Uterus (tissue), 4 donors: ENCODE data around the gene NT5C3A. TPM values are rescaled to one million over a fixed set of nuclear protein-coding genes. Genes with fewer than 3 reads are reported as not detected.
"Not testable (repeated sequence)": the region's sequence is repeated elsewhere in the genome, so short reads cannot be mapped to it uniquely, and the experiment has no call there.

Experiments used
- DNase-seq, 2 donors: peaks; one replicate each; pipeline ENCODE4 v3.0.0-alpha.2; 2019 to 2020
- H3K27ac ChIP-seq, 2 donors: fragments of 200-600 bp; sonication (generic); 1 replicate in 1 of 2; 2 replicates in 1 of 2; pipeline ENCODE4 v1.5.1; 2016 to 2018
- H3K27me3 ChIP-seq, 2 donors: fragments of 200-600 bp; sonication (generic); one replicate each; pipeline ENCODE4 v1.5.1; 2018 to 2019; ENCODE audit warnings: control low read depth in 1 of 2
- H3K36me3 ChIP-seq, 2 donors: fragments of 200-600 bp; sonication (generic); one replicate each; pipeline ENCODE4 v1.5.1; 2019; ENCODE audit warnings: control low read depth in 1 of 2
- H3K4me1 ChIP-seq, 2 donors: fragments of 200-600 bp; sonication (generic); one replicate each; pipeline ENCODE4 v1.5.1; 2018 to 2019; ENCODE audit warnings: control low read depth in 1 of 2
- H3K4me3 ChIP-seq, 2 donors: fragments of 200-600 bp; sonication (generic); 1 replicate in 1 of 2; 2 replicates in 1 of 2; pipeline ENCODE4 v1.5.1; 2018 to 2019; ENCODE audit warnings: mild to moderate bottlenecking in 1 of 2
- H3K9me3 ChIP-seq, 2 donors: fragments of 200-600 bp; sonication (generic); one replicate each; pipeline ENCODE4 v1.5.1; 2019; ENCODE audit warnings: control low read depth in 1 of 2
- intact Hi-C: fragments of 100-400 bp; cut with DNase I; formaldehyde crosslinking; loops from one replicate; pipeline ENCODE4 v1.15.1; 2023; ENCODE audit warnings: low total_unique reads
- total RNA-seq, 4 donors: library from RNA; depleted of rRNA in 3 of 4; stranded (reverse); fragments of >200 nt in 3 of 4; gene quantifications; one replicate each; pipeline versions ENCODE4 v1.1.0 to v1.2.4, GENCODE V29; 2014 to 2023
- donor health status: DM: yes; HTN: yes; CAD: no.

NT5C3A gene
- total RNA-seq, 4 donors from 2014 or later, result 21.3 to 50.2 (median 42.1) TPM

DNA sequence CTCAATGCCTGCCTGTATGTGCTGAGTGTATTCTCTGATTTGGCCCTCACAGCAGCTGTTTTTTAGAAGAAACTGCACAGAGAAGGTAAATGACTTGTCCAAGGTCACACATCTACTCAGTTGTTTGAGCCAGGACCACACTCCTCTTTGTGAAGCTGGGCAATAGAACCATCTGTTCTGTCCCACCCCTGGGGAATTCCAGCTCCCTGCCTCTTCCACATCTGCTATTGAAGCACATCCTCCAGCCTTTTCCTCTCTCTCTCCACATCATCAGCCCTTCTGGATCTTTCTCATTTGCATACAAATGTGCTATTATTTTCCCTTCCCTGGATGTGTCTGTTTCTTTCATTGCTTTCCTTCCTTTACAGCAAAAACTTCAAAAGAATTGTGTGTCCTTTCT, 59.5 kb downstream of the NT5C3A start:
- intact Hi-C loops, H3K4me1 ChIP-seq, H3K4me3 ChIP-seq, H3K27ac ChIP-seq, DNase-seq, H3K27me3 ChIP-seq, H3K36me3 ChIP-seq, H3K9me3 ChIP-seq: not testable (repeated sequence)

DNA sequence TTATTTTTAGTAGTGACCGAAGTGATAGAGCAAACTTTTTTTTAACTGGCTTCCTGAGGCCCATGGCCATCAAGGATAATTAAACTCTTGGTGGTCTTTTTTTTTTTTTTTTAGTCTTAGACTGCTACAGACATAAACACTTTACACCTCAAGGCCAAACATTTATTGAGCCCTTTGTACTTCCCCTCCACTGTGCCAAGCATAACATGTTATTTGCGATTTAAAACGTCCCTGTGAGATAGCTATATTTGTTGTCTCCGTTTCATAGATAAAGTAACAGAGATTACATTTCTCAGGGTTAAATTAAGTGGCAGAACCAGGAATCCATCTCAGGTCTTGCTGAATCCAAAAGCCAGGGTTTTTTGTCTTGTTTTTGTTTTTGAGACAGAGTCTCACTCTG, 63.2 kb downstream of the NT5C3A start:
- H3K36me3 ChIP-seq, intact Hi-C loops, H3K4me3 ChIP-seq, H3K4me1 ChIP-seq, H3K27me3 ChIP-seq, DNase-seq, H3K9me3 ChIP-seq: not testable (repeated sequence)
- peak overlapping the region; percentile 81 to 85 for H3K27ac ChIP-seq

DNA sequence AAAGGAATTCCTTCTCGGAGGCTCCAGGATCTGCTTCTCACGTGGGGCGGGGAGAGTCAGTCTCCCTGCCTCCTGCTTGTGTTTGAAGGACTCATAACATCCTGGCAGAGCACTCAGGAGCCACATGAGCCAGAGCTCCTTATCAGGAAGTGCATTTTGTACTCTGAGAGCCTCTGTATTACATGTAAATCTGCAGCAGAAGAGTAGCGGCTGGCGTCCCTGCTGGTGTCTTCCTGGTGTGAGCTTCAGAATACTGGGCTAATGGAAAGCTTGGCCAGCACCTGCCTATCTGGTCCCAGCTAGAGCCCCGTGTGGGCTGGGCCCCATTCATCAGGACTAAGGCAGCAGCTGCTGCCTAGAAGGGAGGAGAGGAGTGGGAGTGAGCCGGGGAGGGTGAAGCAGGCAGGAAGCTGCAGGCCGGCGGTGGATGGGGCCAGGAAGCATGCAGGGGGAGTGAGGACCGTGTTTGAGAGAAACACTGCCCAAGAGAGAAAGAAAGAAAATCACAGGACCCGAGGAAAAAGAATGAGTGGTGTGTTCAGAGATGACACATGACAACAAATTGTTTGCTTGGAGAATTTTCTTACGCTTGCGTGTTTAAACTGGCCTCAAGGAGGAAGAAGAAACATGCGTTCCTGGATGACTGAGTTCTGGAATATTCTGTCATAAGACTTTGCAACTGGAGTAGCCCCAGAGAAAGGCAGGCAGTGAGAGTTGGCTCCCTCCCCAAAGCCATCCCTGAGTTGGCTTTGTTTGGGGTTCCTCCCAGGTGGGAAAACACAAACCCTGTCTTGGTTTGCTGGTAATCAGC, 64.0 kb downstream of the NT5C3A start:
- H3K9me3 ChIP-seq, intact Hi-C loops, H3K36me3 ChIP-seq, H3K27me3 ChIP-seq, H3K4me1 ChIP-seq: not testable (repeated sequence)
- peak overlapping the region; percentile 81 to 85 for H3K27ac ChIP-seq
- peak; percentile 74 to 79 for DNase-seq
- peak overlapping the region in 1 of 2 donors; percentile 21 for H3K4me3 ChIP-seq

DNA sequence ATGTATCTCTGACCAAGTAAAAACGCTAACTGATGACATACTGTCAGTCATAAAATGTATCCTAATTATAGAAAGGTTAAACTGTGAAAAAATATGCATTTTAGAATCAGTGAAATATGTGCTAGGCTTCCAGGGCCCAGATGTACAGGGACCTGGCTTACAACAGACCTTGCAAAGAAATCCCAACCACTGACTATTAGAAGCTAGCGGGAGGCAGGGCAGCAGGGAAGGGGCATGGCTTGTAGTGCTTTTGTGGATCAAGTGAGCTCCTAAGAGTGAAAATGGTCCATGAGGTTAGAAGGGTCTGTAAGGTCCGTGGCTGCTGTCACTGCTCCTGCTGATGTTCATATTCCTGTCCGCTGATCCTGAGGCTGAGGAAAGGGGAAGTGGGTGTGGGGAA, 64.6 kb downstream of the NT5C3A start:
- H3K4me1 ChIP-seq, H3K27me3 ChIP-seq, H3K9me3 ChIP-seq, H3K36me3 ChIP-seq, intact Hi-C loops, DNase-seq: not testable (repeated sequence)
- H3K4me3 ChIP-seq, result peak overlapping the region in 1 of 2 donors; percentile 21
- peak overlapping the region; percentile 81 to 85 for H3K27ac ChIP-seq

DNA sequence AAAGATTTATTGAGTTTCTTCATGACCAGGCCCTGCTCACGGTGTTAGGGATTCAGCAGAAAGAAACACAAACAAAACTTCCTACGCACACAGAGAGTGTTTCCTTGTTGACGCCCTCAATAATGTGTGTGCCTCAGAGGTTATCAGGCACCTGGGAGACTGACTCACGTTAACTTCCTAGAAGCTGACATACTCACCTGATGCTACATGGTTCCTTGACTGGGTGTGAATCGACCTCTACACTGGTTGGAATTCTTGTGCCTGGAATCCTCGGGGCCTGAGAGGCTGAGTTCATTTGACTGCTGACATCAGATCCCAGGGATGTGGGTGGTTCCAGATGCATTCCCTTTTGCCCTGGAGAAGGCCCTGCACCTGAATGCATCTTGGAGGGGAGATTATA, 69.8 kb downstream of the NT5C3A start:
- H3K36me3 ChIP-seq, DNase-seq, H3K4me1 ChIP-seq, H3K27ac ChIP-seq, H3K27me3 ChIP-seq, intact Hi-C loops, H3K4me3 ChIP-seq, H3K9me3 ChIP-seq: not testable (repeated sequence)

DNA sequence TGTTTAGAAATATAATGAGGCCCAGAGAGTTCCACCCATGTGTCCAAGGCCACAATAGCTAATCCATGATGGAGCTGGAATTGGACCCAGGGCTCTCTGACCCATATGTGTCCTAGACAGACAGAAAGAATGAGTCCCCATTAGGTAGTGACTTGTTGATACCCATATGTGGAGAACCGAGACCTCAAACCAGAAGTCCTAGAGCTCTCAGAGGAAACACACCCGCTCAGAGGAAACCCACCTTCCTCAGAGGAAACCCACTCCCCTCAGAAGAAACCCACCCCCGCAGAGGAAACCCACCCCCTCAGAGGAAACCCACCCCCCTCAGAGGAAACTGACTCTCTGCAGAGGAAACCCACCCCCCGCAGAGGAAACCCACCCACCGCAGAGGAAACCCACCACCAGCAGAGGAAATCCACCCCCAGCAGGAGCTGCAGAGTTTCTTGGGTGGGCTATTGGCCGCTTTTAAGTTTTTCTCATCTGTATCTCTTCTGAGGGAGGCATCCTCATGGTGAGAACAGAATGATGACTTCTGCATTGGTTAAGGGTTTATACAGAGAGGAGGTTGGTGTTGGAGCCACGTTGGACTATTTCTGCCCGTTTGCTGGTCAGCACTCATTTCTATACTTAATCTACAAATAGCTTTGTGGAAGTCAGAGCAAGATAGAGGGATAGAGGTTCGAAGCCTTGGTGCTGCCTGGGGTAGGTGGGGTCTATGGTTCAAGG, 70.4 kb downstream of the NT5C3A start:
- H3K27me3 ChIP-seq, H3K9me3 ChIP-seq, intact Hi-C loops, H3K4me3 ChIP-seq, DNase-seq, H3K36me3 ChIP-seq, H3K4me1 ChIP-seq: not testable (repeated sequence)
- peak overlapping the region in 1 of 2 donors; percentile 70 for H3K27ac ChIP-seq

DNA sequence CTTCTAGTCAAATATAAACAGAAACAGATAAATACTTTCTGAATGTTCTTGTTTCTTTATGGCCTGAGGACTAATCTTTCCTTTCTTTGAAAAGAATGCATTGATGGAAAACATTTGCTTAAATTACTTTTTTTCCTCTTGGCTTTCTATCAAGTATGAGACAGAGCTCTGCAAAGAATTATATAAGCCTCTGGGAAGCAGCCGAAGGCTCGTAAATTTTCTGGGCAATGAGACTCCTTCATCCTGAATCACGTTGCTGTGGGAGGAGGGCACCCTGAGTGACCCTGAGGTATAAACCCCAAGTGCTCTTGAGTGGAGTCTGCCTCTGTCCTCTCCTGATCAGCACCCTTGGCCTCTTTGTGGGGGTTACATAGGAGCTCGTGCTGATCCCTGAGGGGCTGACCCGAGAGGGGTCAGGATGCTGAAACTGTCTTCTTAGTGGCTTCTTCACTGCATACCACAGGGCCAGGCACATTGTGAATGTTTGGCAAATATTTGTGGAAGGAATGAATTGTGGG, 71.4 kb downstream of the NT5C3A start:
- H3K27ac ChIP-seq, result peak overlapping the region; percentile 58 to 70
- H3K36me3 ChIP-seq, H3K4me1 ChIP-seq, intact Hi-C loops, H3K9me3 ChIP-seq, H3K4me3 ChIP-seq, H3K27me3 ChIP-seq: not testable (repeated sequence)
- DNase-seq, result peak in 1 of 2 donors; percentile 29

DNA sequence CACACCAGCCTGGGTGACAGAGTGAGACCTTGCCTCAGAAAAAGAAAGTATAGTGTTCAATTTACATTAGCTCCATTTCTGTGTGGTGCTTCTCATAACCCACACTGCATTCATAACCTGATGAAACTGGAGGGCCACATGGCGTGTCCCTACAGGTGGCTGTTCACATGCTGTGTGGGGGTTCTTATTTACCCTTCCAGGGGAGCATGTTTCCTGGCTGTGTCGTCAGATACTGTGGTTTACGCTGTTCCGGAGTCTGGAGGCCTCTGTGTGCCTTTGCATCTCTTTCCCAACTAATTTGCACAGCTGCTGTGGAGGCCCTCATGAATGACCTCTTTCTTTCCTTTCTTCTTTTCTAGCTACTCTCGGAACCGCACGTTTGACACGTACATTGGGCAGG, 74.4 kb downstream of the NT5C3A start:
- H3K9me3 ChIP-seq, DNase-seq, H3K36me3 ChIP-seq, H3K27ac ChIP-seq, H3K4me1 ChIP-seq, intact Hi-C loops, H3K4me3 ChIP-seq, H3K27me3 ChIP-seq: not testable (repeated sequence)

DNA sequence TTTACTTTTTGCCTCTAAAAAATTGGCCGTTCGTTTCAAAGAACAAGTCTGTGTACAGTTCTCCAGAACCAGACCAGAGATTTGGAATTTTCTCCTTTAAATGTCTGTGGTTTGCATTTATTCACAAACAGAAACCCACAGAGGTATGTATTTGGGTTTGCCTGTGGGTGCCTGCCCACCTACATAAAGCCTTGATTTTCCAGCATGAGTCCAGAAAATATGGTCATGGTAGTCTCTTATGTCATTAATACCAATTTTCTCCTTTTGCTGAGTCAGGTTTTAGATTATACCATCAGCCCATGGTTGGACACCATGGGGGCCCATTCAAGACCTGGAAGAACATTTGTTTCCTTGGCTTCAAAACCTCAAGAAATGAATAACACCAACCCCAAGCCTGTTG, 82.7 kb downstream of the NT5C3A start:
- H3K27me3 ChIP-seq, H3K27ac ChIP-seq, H3K36me3 ChIP-seq, intact Hi-C loops, DNase-seq, H3K4me1 ChIP-seq, H3K9me3 ChIP-seq, H3K4me3 ChIP-seq: not testable (repeated sequence)

DNA sequence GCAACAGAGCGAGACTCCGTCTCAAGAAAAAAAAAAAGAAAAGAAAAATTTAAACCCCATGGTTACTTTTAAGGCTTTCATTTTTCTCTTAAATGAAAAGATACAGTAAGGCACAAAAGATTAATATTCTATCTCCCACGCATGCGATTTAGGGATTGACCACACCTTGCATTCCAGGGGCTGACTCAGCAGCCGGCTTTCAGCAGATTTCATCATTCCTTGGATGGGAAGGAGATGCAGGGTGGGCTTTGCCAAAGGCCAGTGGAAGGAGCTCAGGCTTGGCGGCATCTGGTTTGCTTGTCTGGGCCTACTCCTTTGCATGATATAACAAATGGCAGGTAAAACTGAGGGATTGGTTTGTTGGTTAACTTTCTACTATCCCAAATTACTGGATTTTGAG, 83.3 kb downstream of the NT5C3A start:
- H3K36me3 ChIP-seq, H3K4me3 ChIP-seq, H3K4me1 ChIP-seq, intact Hi-C loops, H3K9me3 ChIP-seq, H3K27me3 ChIP-seq, H3K27ac ChIP-seq: not testable (repeated sequence)
- peak; percentile 45 to 65 for DNase-seq

DNA sequence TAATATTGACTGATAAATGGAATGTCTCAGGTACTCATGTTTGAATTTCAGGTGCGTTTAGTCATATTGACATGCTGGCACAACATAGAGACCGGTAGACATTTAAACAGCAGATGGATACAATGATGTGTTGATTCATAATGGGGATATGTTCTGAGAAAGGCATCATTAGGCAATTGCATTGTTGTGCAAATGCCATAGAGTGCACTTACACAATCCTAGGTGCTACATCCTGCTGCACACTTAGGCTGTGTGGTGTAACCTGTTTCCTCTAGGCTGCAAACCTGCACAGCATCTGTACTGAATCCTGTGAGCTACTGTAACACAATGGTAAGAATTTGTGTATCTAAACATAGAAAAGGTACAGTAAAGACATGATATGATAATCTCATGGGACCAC, 85.4 kb downstream of the NT5C3A start:
- intact Hi-C loops, H3K4me3 ChIP-seq, H3K4me1 ChIP-seq, H3K27ac ChIP-seq, H3K27me3 ChIP-seq, H3K36me3 ChIP-seq, DNase-seq, H3K9me3 ChIP-seq: not testable (repeated sequence)

DNA sequence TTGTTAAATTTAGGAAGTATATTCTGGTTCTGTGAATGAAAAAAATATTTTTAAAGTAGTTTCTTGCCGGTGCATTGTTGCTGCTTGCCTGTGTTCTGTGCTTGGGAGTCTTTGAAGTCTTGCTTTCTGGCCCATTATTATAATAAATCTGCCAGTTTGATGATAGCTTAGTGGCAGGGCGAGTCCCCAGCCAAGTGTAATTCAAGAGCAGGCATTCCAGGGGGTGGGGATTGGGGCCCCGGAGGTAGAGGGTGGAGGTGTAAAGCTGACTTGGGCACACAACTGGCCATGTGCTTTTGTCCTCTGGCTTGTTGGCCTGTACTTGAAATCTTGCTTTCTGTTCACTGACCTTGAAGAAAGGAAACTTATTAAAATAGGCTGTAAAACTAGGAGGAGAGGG, 90.6 kb downstream of the NT5C3A start:
- H3K4me1 ChIP-seq, H3K27me3 ChIP-seq, DNase-seq, H3K36me3 ChIP-seq, intact Hi-C loops, H3K9me3 ChIP-seq, H3K27ac ChIP-seq, H3K4me3 ChIP-seq: not testable (repeated sequence)

DNA sequence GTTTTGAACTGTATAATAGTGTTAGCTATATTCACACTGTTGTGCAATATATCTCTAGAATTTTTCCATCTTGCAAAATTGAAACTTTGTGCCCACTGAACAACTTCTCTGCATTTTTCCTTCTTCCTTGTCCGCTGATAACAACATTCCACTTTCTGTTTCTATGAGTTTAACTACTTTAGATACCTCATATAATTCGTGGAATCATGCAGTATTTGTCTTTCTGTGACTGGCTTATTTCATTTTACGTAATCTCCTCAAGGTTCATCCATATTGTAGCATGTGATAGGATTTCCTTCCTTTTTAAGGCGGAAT, 95.4 kb downstream of the NT5C3A start:
- DNase-seq, H3K27me3 ChIP-seq, H3K9me3 ChIP-seq, H3K4me1 ChIP-seq, H3K27ac ChIP-seq, H3K4me3 ChIP-seq, intact Hi-C loops, H3K36me3 ChIP-seq: not testable (repeated sequence)
